AG04450 (cell line): ENCODE results near the gene PROB1. TPM values are rescaled to one million over a fixed set of nuclear protein-coding genes. Genes with fewer than 3 reads are reported as not detected.
"Not testable (repeated sequence)": the region's sequence is repeated elsewhere in the genome, so short reads cannot be mapped to it uniquely, and the experiment has no call there.

ENCODE experiments used
- CTCF ChIA-PET: fragments of 300-600, 350-600 bp; formaldehyde crosslinking; extraction: SDS; loops from one replicate; lab custom pipeline; 2022; ENCODE audit warnings: antibody characterized with exemption, inconsistent platforms; lab: Charles Lee
- POLR2A ChIA-PET: fragments of 350-600 bp; formaldehyde crosslinking; extraction: SDS; loops from one replicate; lab custom pipeline; 2021; ENCODE audit warnings: antibody characterized with exemption, inconsistent platforms; lab: Yijun Ruan, JAX
- DNase-seq: peaks from one replicate; pipeline ENCODE4 v3.0.0-alpha.2; 2011; ENCODE audit warnings: low read depth, low spot score
- H3K27ac ChIP-seq: one replicate; pipeline ENCODE4 v1.5.1; 2012; ENCODE audit warnings: low read depth, low read length, control low read depth
- H3K27me3 ChIP-seq: one replicate; pipeline ENCODE4 v1.6.0; 2012; ENCODE audit warnings: low read length; ENCODE audit not compliant: control insufficient read depth, insufficient read depth
- H3K4me3 ChIP-seq: 2 replicates; pipeline ENCODE4 v1.5.1; 2011; ENCODE audit warnings: mild to moderate bottlenecking, low read depth, low read length, control low read depth
- H3K9me3 ChIP-seq: 2 replicates; pipeline ENCODE4 v1.5.1; 2012; ENCODE audit warnings: low read length; ENCODE audit not compliant: control insufficient read depth, insufficient read depth
- CTCF ChIP-seq: IDR thresholded peaks from 2 replicates; pipeline ENCODE4 v1.5.1; 2011; ENCODE audit warnings: low read depth, low read length, control low read depth, inconsistent platforms
- polyA minus RNA-seq: library from RNA; depleted of rRNA, polyadenylated mRNA; stranded (reverse); fragments of >200 nt; gene quantifications from 2 replicates; pipeline ENCODE4 v1.2.3, GENCODE V29; 2011; rRNA and poly(A)+ RNA removed
- polyA plus RNA-seq: library from polyadenylated mRNA; depleted of rRNA; stranded (reverse); fragments of >200 nt; gene quantifications from 2 replicates; pipeline ENCODE4 v1.2.3, GENCODE V29; 2011; rRNA removed

Gene PROB1
- polyA plus RNA-seq (0.19 and 0.25 TPM in 2 replicates), polyA minus RNA-seq (0.37 and 0.61 TPM in 2 replicates)

- H3K27ac ChIP-seq: no peak within 1 kb of the TSS
- ChIA-PET CTCF (no interaction called here), POLR2A (no interaction called here)
- DNase-seq: no peak
- H3K4me3 ChIP-seq: peak within 1 kb of the TSS; percentile 36; the same call in 1 of the 2 replicates
- H3K9me3 ChIP-seq: peaks cover 14% of the 10 kb centered on the region
- H3K27me3 ChIP-seq: peaks cover 18% of the 10 kb centered on the region
- TF ChIP-seq CTCF: no peak
These were observed at the start of gene PROB1 for GRCh38 chr5:139394654-139395566. PROB1 (minus strand) TSS chr5:139395104; CDS start chr5:139395081, 23 bp downstream.

GRCh38 chr5:139443831-139444453 is 49.0 kb upstream of the PROB1 start:
- ChIA-PET POLR2A (interaction anchor here (1.1 kb wide), 1 partner anchor 38 kb away, joined by 5 read pairs; no protein-coding TSS in a partner anchor), CTCF (interaction anchor here (1.3 kb wide), 1 partner anchor 21 kb away, joined by 7 read pairs; no protein-coding TSS in a partner anchor)
- peak; percentile 20 for DNase-seq
- no peaks in the 10 kb centered on the region for H3K27me3 ChIP-seq
- H3K27ac ChIP-seq: peak overlapping the region; percentile 31
- H3K9me3 ChIP-seq: no peaks in the 10 kb centered on the region; the same call in 1 of the 2 replicates
- no peak for TF ChIP-seq CTCF
- H3K4me3 ChIP-seq: no peak overlapping the region

- CTCF ChIA-PET, H3K27me3 ChIP-seq, DNase-seq, H3K27ac ChIP-seq, POLR2A ChIA-PET, H3K9me3 ChIP-seq, H3K4me3 ChIP-seq: not testable (repeated sequence)
These were observed 45.5 kb upstream of the PROB1 start for GRCh38 chr5:139440416-139440815.

- Histone ChIP-seq H3K9me3 (no peaks in the 10 kb centered on the region; the same call in 1 of the 2 replicates), H3K27ac (peak within 1 kb of the TSS; percentile 89), H3K4me3 (peak within 1 kb of the TSS; percentile 95), H3K27me3 (no peaks in the 10 kb centered on the region)
- peak; percentile 78 for DNase-seq
- ChIA-PET POLR2A (interaction anchor here (0.6 to 1.3 kb wide), 3 partner anchors 43 to 78 kb away, joined by 3 to 4 read pairs (median 3); partner anchors contain the start of gene STING1), CTCF (interaction anchor here (0.6 to 3.4 kb wide), 3 partner anchors 17 to 194 kb away, joined by 3 to 14 read pairs (median 5); no protein-coding TSS in a partner anchor)
- no peak for TF ChIP-seq CTCF
These were observed 44.4 kb upstream of the PROB1 start, which contains the start of gene DNAJC18 for GRCh38 chr5:139439013-139439903. DNAJC18 (minus strand) TSS chr5:139439525; CDS start chr5:139439445, 80 bp downstream.
